HepG2 (cell line): ENCODE results near the gene LIF. TPM values are rescaled to one million over a fixed set of nuclear protein-coding genes. Genes with fewer than 3 reads are reported as not detected.
A peak's percentile ranks its signal among the peaks of the same experiment; 100 is the strongest.

Experiments
- BHLHE40 ChIP-seq: IDR thresholded peaks from 2 replicates; pipeline ENCODE4 v1.6.1; 2011; ENCODE audit warnings: low read length, improper control_type of control experiment
- E2F5 ChIP-seq: sonication (generic); formaldehyde crosslinking; conservative IDR thresholded peaks from 2 replicates; pipeline ENCODE4 v1.4.0; 2020; ENCODE audit warnings: missing genetic modification reagents
- FLYWCH1 ChIP-seq: sonication (generic); formaldehyde crosslinking; IDR thresholded peaks from 2 replicates; pipeline ENCODE4 v1.8.1; 2023; ENCODE audit warnings: mild to moderate bottlenecking, missing genetic modification reagents
- HHEX ChIP-seq: IDR thresholded peaks from 2 replicates; pipeline ENCODE4 v1.6.1; 2016; ENCODE audit warnings: control low read depth
- KAT7 ChIP-seq: IDR thresholded peaks from 2 replicates; pipeline ENCODE4 v1.6.1; 2018; ENCODE audit warnings: borderline replicate concordance, missing compliant biosample characterization
- MLXIP ChIP-seq: sonication (generic); formaldehyde crosslinking; IDR thresholded peaks from 2 replicates; pipeline ENCODE4 v1.9.0; 2021; ENCODE audit warnings: missing genetic modification reagents, borderline replicate concordance
- NONO ChIP-seq, 2 experiments: fragments of 450-650 bp in 1 of 2; sonication (generic) in 1 of 2; formaldehyde crosslinking in 1 of 2; IDR thresholded peaks in 1 of 2; conservative IDR thresholded peaks in 1 of 2; 2 replicates each; pipeline versions ENCODE4 v1.6.1 to v1.8.0; 2017 to 2022; ENCODE audit warnings: mild to moderate bottlenecking in 1 of 2, missing genetic modification reagents in 1 of 2, moderate library complexity in 1 of 2
- PHB2 ChIP-seq: fragments of 450-650 bp; IDR thresholded peaks from 2 replicates; pipeline ENCODE4 v1.6.1; 2018; ENCODE audit not compliant: partially characterized antibody
- PPARG ChIP-seq: conservative IDR thresholded peaks from 2 replicates; pipeline ENCODE4 v1.6.1; 2016; ENCODE audit warnings: missing biosample characterization, missing genetic modification reagents
- RFXAP ChIP-seq: sonication (generic); formaldehyde crosslinking; IDR thresholded peaks from 2 replicates; pipeline ENCODE4 v1.4.0; 2020; ENCODE audit warnings: missing genetic modification reagents, borderline replicate concordance
- RXRB ChIP-seq: IDR thresholded peaks from 2 replicates; pipeline ENCODE4 v1.6.1; 2016; ENCODE audit warnings: borderline replicate concordance, missing genetic modification reagents, missing compliant biosample characterization
- SMAD9 ChIP-seq: sonication (generic); formaldehyde crosslinking; IDR thresholded peaks from 2 replicates; pipeline ENCODE4 v1.5.1; 2020; ENCODE audit warnings: mild to moderate bottlenecking, missing genetic modification reagents
- SMC3 ChIP-seq: IDR thresholded peaks from 2 replicates; pipeline ENCODE4 v1.6.1; 2011; ENCODE audit warnings: low read length, improper control_type of control experiment
- SRY ChIP-seq: sonication (generic); formaldehyde crosslinking; IDR thresholded peaks from 2 replicates; pipeline ENCODE4 v1.8.0; 2022; ENCODE audit warnings: mild to moderate bottlenecking, missing genetic modification reagents
- TOPORS ChIP-seq: sonication (generic); formaldehyde crosslinking; IDR thresholded peaks from 2 replicates; pipeline ENCODE4 v1.8.0; 2023; ENCODE audit warnings: mild to moderate bottlenecking, missing genetic modification reagents
- ZNF329 ChIP-seq: sonication (generic); formaldehyde crosslinking; IDR thresholded peaks from 2 replicates; pipeline ENCODE4 v1.9.0; 2021; ENCODE audit warnings: low read depth, mild to moderate bottlenecking, missing genetic modification reagents
- ZNF616 ChIP-seq: sonication (generic); formaldehyde crosslinking; IDR thresholded peaks from 2 replicates; pipeline ENCODE4 v1.5.0; 2020; ENCODE audit warnings: low read depth, mild to moderate bottlenecking, missing genetic modification reagents
- ZNF749 ChIP-seq: sonication (generic); formaldehyde crosslinking; IDR thresholded peaks from 2 replicates; pipeline ENCODE4 v1.8.0; 2022; ENCODE audit warnings: mild to moderate bottlenecking, missing genetic modification reagents, moderate library complexity, borderline replicate concordance
- ZNF777 ChIP-seq: sonication (generic); formaldehyde crosslinking; IDR thresholded peaks from 2 replicates; pipeline ENCODE4 v1.4.0; 2020; ENCODE audit warnings: missing genetic modification reagents
- polyA plus RNA-seq, 8 experiments: library from polyadenylated mRNA; depleted of rRNA in 3 of 8; stranded (reverse) in 7 of 8; unstranded in 1 of 8; fragments of >200 nt; fragmentation: Illumina TruSeq in 4 of 8; extraction: Trizol in 4 of 8; gene quantifications; 2 replicates each; pipeline versions ENCODE4 v1.2.1 to v1.2.3, GENCODE V29; 2011 to 2016; ENCODE audit warnings: low read depth in 4 of 8, missing spikeins in 1 of 8, mixed read lengths in 1 of 8; ENCODE audit not compliant: insufficient read depth in 1 of 8
- total RNA-seq, 5 experiments: library from RNA; depleted of rRNA; stranded (reverse); fragments of >200 nt; fragmentation: Illumina TruSeq; extraction: Trizol; gene quantifications; 2 replicates each; pipeline ENCODE4 v1.2.3, GENCODE V29; 2016; ENCODE audit warnings: low read depth in 1 of 5
- TF ChIP-seq, protein P1 (sequence below): IDR thresholded peaks from 2 replicates; pipeline ENCODE4 v1.6.1; 2016
- TF ChIP-seq, protein P2 (sequence below): sonication (generic); formaldehyde crosslinking; IDR thresholded peaks from 2 replicates; pipeline ENCODE4 v1.4.0; 2020; ENCODE audit warnings: missing genetic modification reagents, mild to moderate bottlenecking, borderline replicate concordance
- TF ChIP-seq, protein P3 (sequence below): sonication (generic); formaldehyde crosslinking; IDR thresholded peaks from 2 replicates; pipeline ENCODE4 v1.4.0; 2020; ENCODE audit warnings: low read depth, mild to moderate bottlenecking, missing genetic modification reagents

LIF gene
- total and polyA plus RNA-seq, 2 of the 13 experiments (the other 11 are each of a cell fraction or from before 2014, with no cell fraction given) = 3.6 to 8.5 TPM

DNA sequence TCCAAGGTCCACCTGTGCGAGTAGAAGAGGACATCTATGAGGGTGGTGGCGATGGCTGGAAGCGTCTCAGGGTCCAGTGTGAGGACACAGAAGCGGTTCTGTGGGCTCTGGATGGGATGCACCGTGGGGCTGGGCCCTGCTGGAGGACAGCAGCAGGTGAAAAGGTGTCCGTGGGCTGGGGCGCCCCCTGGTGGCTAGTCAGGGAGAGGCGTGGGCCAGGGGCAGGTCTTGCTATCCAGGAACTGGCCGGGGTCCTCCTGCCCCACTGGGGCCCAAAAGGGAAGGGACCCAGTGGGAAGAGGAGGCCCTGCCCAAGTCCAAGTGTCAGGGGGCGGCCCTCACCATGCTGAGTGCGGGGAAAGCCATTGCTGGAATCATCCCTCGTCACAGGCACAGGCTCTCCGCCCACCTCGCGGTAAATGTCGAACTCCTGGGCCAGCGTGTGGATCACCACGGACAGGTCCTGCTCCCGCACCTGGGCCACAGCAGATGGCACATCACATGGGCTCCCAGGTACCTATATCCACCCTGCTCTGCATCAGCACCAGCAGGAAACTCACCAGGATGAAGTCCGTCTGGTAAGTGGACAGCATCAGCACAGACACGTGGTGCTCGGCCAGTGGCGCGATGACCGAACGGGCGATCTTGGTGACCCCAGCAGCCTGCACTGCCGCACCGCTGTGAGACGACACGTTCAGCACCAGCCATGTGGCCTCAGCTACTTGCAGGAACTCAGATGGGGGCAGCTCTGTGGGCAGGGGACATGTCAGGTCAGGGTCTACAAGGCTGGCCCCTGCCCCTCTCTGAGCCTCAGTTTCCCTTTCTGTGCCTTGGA lies 40.5 kb upstream of the LIF start (continued):
- TF ChIP-seq ZNF749 (no peak), KAT7 (CRISPR knock-in tag) (no peak), ZNF777 (CRISPR knock-in tag) (no peak), PPARG (no peak), PHB2 (no peak), ZNF616 (CRISPR knock-in tag) (no peak), TOPORS (CRISPR knock-in tag) (no peak), SMAD9 (CRISPR knock-in tag) (no peak), E2F5 (CRISPR knock-in tag) (no peak), MLXIP (CRISPR knock-in tag) (no peak), SMC3 (peak; percentile 36; the same call in 1 of the 2 replicates), SRY (no peak), FLYWCH1 (no peak), BHLHE40 (0 out of 2 replicates have a peak, but pooled peaks have one; percentile 14), ZNF329 (no peak), HHEX (CRISPR knock-in tag) (no peak), NONO (IDR thresholded peaks at IDR 0.05) (no peak), NONO (CRISPR knock-in tag; conservative IDR thresholded peaks at IDR 0.05) (no peak), RXRB (CRISPR knock-in tag) (no peak), RFXAP (CRISPR knock-in tag) (no peak)
- TF ChIP-seq, protein P1, sequence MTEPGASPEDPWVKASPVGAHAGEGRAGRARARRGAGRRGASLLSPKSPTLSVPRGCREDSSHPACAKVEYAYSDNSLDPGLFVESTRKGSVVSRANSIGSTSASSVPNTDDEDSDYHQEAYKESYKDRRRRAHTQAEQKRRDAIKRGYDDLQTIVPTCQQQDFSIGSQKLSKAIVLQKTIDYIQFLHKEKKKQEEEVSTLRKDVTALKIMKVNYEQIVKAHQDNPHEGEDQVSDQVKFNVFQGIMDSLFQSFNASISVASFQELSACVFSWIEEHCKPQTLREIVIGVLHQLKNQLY (CRISPR knock-in tag) = no peak
- TF ChIP-seq, protein P2, sequence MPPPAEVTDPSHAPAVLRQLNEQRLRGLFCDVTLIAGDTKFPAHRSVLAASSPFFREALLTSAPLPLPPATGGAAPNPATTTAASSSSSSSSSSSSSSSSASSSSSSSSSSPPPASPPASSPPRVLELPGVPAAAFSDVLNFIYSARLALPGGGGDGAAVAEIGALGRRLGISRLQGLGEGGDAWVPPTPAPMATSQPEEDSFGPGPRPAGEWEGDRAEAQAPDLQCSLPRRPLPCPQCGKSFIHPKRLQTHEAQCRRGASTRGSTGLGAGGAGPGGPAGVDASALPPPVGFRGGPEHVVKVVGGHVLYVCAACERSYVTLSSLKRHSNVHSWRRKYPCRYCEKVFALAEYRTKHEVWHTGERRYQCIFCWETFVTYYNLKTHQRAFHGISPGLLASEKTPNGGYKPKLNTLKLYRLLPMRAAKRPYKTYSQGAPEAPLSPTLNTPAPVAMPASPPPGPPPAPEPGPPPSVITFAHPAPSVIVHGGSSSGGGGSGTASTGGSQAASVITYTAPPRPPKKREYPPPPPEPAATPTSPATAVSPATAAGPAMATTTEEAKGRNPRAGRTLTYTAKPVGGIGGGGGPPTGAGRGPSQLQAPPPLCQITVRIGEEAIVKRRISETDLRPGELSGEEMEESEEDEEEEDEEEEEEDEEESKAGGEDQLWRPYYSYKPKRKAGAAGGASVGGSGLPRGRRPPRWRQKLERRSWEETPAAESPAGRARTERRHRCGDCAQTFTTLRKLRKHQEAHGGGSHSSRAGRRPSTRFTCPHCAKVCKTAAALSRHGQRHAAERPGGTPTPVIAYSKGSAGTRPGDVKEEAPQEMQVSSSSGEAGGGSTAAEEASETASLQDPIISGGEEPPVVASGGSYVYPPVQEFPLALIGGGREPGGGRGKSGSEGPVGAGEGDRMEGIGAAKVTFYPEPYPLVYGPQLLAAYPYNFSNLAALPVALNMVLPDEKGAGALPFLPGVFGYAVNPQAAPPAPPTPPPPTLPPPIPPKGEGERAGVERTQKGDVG (CRISPR knock-in tag) = no peak
- TF ChIP-seq, protein P3, sequence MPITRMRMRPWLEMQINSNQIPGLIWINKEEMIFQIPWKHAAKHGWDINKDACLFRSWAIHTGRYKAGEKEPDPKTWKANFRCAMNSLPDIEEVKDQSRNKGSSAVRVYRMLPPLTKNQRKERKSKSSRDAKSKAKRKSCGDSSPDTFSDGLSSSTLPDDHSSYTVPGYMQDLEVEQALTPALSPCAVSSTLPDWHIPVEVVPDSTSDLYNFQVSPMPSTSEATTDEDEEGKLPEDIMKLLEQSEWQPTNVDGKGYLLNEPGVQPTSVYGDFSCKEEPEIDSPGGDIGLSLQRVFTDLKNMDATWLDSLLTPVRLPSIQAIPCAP (CRISPR knock-in tag) = no peak
